Smooth muscle cell (in vitro differentiated cells): ENCODE measurements around the gene GUCY1B1. TPM values are rescaled to one million over a fixed set of nuclear protein-coding genes. Genes with fewer than 3 reads are reported as not detected.

Source experiments
- DNase-seq: peaks from one replicate; lab custom pipeline; 2025; ENCODE audit not compliant: unreplicated experiment; lab: John Stamatoyannopoulos, UW
- H2AFZ ChIP-seq: fragments of 200-600 bp; sonication (generic); 2 replicates; pipeline ENCODE4 v1.6.0; 2016; ENCODE audit warnings: antibody characterized with exemption, low read depth, mild to moderate bottlenecking
- H3F3A ChIP-seq: fragments of 200-600 bp; sonication (generic); 2 replicates; pipeline ENCODE4 v1.6.0; 2017; ENCODE audit warnings: antibody characterized with exemption, low read depth
- H3K27ac ChIP-seq: fragments of 200-600 bp; sonication (generic); 2 replicates; pipeline ENCODE4 v1.5.1; 2016; ENCODE audit warnings: low read depth, mild to moderate bottlenecking
- H3K27me3 ChIP-seq: fragments of 200-600 bp; sonication (generic); 2 replicates; pipeline ENCODE4 v1.6.1; 2016; ENCODE audit warnings: low read depth, mild to moderate bottlenecking
- H3K36me3 ChIP-seq: fragments of 200-600 bp; sonication (generic); 2 replicates; pipeline ENCODE4 v1.5.1; 2016; ENCODE audit warnings: low read depth
- H3K4me1 ChIP-seq: fragments of 200-600 bp; sonication (generic); 2 replicates; pipeline ENCODE4 v1.5.1; 2016; ENCODE audit warnings: low read depth
- H3K4me2 ChIP-seq: fragments of 200-600 bp; sonication (generic); 2 replicates; pipeline ENCODE4 v1.6.0; 2016; ENCODE audit warnings: mild to moderate bottlenecking
- H3K4me3 ChIP-seq: fragments of 200-600 bp; sonication (generic); 2 replicates; pipeline ENCODE4 v1.5.1; 2016; ENCODE audit warnings: mild to moderate bottlenecking
- H3K79me2 ChIP-seq: fragments of 200-600 bp; sonication (generic); 2 replicates; pipeline ENCODE4 v1.6.0; 2016; ENCODE audit warnings: low read depth, mild to moderate bottlenecking
- H3K9ac ChIP-seq: fragments of 200-600 bp; sonication (generic); 2 replicates; pipeline ENCODE4 v1.6.0; 2016; ENCODE audit warnings: low read depth
- H3K9me3 ChIP-seq: fragments of 200-600 bp; sonication (generic); replicated peaks from 2 replicates; pipeline ENCODE4 v1.5.1; 2016; ENCODE audit warnings: low read depth
- H4K20me1 ChIP-seq: fragments of 200-600 bp; sonication (generic); 2 replicates; pipeline ENCODE4 v1.6.0; 2016; ENCODE audit warnings: low read depth
- CTCF ChIP-seq: fragments of 200-600 bp; sonication (generic); IDR thresholded peaks from 2 replicates; pipeline ENCODE4 v1.5.1; 2017; ENCODE audit warnings: borderline replicate concordance, mild to moderate bottlenecking, antibody characterized with exemption; ENCODE audit not compliant: insufficient read depth, poor library complexity, severe bottlenecking
- WGBS: methylation state at CpG from one replicate; pipeline ENCODE4 v1.1.7; 2016; ENCODE audit warnings: low lambda C conversion rate; 5-methylcytosine and 5-hydroxymethylcytosine counted together
- polyA plus RNA-seq: library from polyadenylated mRNA; unstranded; fragments of >200 nt; fragmentation: Nextera tagmentation; extraction: Ambion mirVana; gene quantifications from 2 replicates; pipeline ENCODE4 v1.2.1, GENCODE V29; 2016
- total RNA-seq: library from RNA; depleted of rRNA; stranded (reverse); fragments of >200 nt; gene quantifications from 2 replicates; pipeline ENCODE4 v1.2.3, GENCODE V29; 2014

Gene GUCY1B1
- total and polyA plus RNA-seq, 2 experiments from 2014 or later, result 26.7 to 32.2 TPM

- no peaks in the 10 kb centered on the region for H3K79me2 ChIP-seq
- TF ChIP-seq CTCF, result no peak
- H3K9ac ChIP-seq, result no peak overlapping the region
- no peaks in the 10 kb centered on the region for H3K4me1 ChIP-seq
- no peaks in the 10 kb centered on the region for H4K20me1 ChIP-seq
- H3K4me3 ChIP-seq, result no peak overlapping the region
- H3K27me3 ChIP-seq, result no peaks in the 10 kb centered on the region
- H2AFZ ChIP-seq, result no peak overlapping the region
- no peak overlapping the region for H3K4me2 ChIP-seq
- peaks cover 4% of the 10 kb centered on the region for H3K36me3 ChIP-seq
- no peak for DNase-seq
- H3K27ac ChIP-seq, result no peak overlapping the region
- 95% methylated on average over 4 of the region's 4 CpGs for WGBS
- no peaks in the 10 kb centered on the region for H3K9me3 ChIP-seq
- H3F3A ChIP-seq, result no peaks in the 10 kb centered on the region
These were observed 22.5 kb downstream of the GUCY1B1 start for GRCh38 chr4:155781249-155781831.

- Histone ChIP-seq H3F3A (no peaks in the 10 kb centered on the region), H2AFZ (no peak overlapping the region), H3K9me3 (no peaks in the 10 kb centered on the region), H3K27me3 (no peaks in the 10 kb centered on the region), H3K79me2 (no peaks in the 10 kb centered on the region), H3K9ac (no peak overlapping the region), H3K4me2 (no peak overlapping the region), H3K4me3 (no peak overlapping the region), H3K4me1 (no peaks in the 10 kb centered on the region), H4K20me1 (no peaks in the 10 kb centered on the region), H3K36me3 (no peaks in the 10 kb centered on the region), H3K27ac (no peak overlapping the region)
- no peak for TF ChIP-seq CTCF
- DNase-seq, result no peak
- 46% methylated on average over 1 of the region's 1 CpG for WGBS
These were observed 25.8 kb downstream of the GUCY1B1 start for GRCh38 chr4:155784637-155785036.

- 91% methylated on average over 1 of the region's 1 CpG for WGBS
- no peak overlapping the region for H3K9ac ChIP-seq
These were observed 27.0 kb downstream of the GUCY1B1 start for GRCh38 chr4:155785828-155786227.

More at GRCh38 chr4:155785828-155786227, 27.0 kb downstream of the GUCY1B1 start:
- TF ChIP-seq CTCF, result no peak
- no peak overlapping the region for H3K27ac ChIP-seq
- no peaks in the 10 kb centered on the region for H3K36me3 ChIP-seq
- no peaks in the 10 kb centered on the region for H4K20me1 ChIP-seq
- no peaks in the 10 kb centered on the region for H3K27me3 ChIP-seq
- no peak for DNase-seq
- H2AFZ ChIP-seq, result no peak overlapping the region
- H3K4me3 ChIP-seq, result no peak overlapping the region
- H3K4me1 ChIP-seq, result no peaks in the 10 kb centered on the region
- H3K79me2 ChIP-seq, result no peaks in the 10 kb centered on the region
- no peaks in the 10 kb centered on the region for H3K9me3 ChIP-seq
- H3F3A ChIP-seq, result no peaks in the 10 kb centered on the region
- no peak overlapping the region for H3K4me2 ChIP-seq
